Measurements from ENCODE around the gene DIAPH2.

- TF ChIP-seq ARNTL (CRISPR knock-in tag; IDR thresholded peaks at IDR 0.05; ENCODE audit: borderline replicate concordance, low read depth) = no peak
- no peak for TF ChIP-seq CSDC2 (CRISPR knock-in tag; IDR thresholded peaks at IDR 0.05)
- TF ChIP-seq OSR1 (CRISPR knock-in tag; IDR thresholded peaks at IDR 0.05) = no peak
- no peak for TF ChIP-seq ZNF565 (CRISPR knock-in tag; conservative IDR thresholded peaks at IDR 0.05; ENCODE audit: low read depth)
- no peak for TF ChIP-seq CREB5 (CRISPR knock-in tag; IDR thresholded peaks at IDR 0.05; ENCODE audit: low read depth)
- no peak for TF ChIP-seq ZFP3 (CRISPR knock-in tag; IDR thresholded peaks at IDR 0.05)
- no peak for TF ChIP-seq PATZ1 (CRISPR knock-in tag; IDR thresholded peaks at IDR 0.05; ENCODE audit: borderline replicate concordance)
- no peak for TF ChIP-seq ZFP30 (CRISPR knock-in tag; IDR thresholded peaks at IDR 0.05)
- TF ChIP-seq, protein P1, sequence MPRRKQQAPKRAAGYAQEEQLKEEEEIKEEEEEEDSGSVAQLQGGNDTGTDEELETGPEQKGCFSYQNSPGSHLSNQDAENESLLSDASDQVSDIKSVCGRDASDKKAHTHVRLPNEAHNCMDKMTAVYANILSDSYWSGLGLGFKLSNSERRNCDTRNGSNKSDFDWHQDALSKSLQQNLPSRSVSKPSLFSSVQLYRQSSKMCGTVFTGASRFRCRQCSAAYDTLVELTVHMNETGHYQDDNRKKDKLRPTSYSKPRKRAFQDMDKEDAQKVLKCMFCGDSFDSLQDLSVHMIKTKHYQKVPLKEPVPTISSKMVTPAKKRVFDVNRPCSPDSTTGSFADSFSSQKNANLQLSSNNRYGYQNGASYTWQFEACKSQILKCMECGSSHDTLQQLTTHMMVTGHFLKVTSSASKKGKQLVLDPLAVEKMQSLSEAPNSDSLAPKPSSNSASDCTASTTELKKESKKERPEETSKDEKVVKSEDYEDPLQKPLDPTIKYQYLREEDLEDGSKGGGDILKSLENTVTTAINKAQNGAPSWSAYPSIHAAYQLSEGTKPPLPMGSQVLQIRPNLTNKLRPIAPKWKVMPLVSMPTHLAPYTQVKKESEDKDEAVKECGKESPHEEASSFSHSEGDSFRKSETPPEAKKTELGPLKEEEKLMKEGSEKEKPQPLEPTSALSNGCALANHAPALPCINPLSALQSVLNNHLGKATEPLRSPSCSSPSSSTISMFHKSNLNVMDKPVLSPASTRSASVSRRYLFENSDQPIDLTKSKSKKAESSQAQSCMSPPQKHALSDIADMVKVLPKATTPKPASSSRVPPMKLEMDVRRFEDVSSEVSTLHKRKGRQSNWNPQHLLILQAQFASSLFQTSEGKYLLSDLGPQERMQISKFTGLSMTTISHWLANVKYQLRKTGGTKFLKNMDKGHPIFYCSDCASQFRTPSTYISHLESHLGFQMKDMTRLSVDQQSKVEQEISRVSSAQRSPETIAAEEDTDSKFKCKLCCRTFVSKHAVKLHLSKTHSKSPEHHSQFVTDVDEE (CRISPR knock-in tag; IDR thresholded peaks at IDR 0.05) = no peak
- TF ChIP-seq RARB (CRISPR knock-in tag; IDR thresholded peaks at IDR 0.05) = no peak
Observed at GRCh38 chrX:96833333-96833732, 148.7 kb downstream of the DIAPH2 start.
